ENCODE results near the gene SLC13A3. TPM values are rescaled to one million over a fixed set of nuclear protein-coding genes. Genes with fewer than 3 reads are reported as not detected.

SLC13A3 gene
- total and polyA plus RNA-seq, 4 donors, result 1.5 to 10.7 (median 8.3) TPM

- WGBS, result 89% methylated on average over 7 of the region's 7 CpGs
- Histone ChIP-seq H3K4me3 (ENCODE audit: low read depth in 1 of 3, low read length in 3 of 3) (no peak overlapping the region), H3K36me3 (ENCODE audit: control insufficient read depth in 4 of 4, insufficient read depth in 3 of 4, low read depth in 1 of 4, low read length in 3 of 4) (no peaks in the 10 kb centered on the region), H3K27ac (ENCODE audit: low read depth in 1 of 2, low read length in 2 of 2) (no peak overlapping the region), H3K9me3 (ENCODE audit: control insufficient read depth in 4 of 4, low read length in 3 of 4) (no peaks in the 10 kb centered on the region), H3K27me3 (ENCODE audit: control insufficient read depth in 4 of 4, insufficient read depth in 4 of 4, low read length in 3 of 4) (no peaks in the 10 kb centered on the region), H3K4me1 (ENCODE audit: control insufficient read depth in 4 of 4, insufficient read depth in 4 of 4, low read length in 3 of 4) (no peaks in the 10 kb centered on the region), H3K9ac (ENCODE audit: low read depth in 1 of 2, low read length in 2 of 2) (no peak overlapping the region)
- no peak for DNase-seq (ENCODE audit: low spot score)
- TF ChIP-seq FOXA1 (IDR thresholded peaks at IDR 0.05) (no peak), SP1 (IDR thresholded peaks at IDR 0.05) (no peak), GABPA (IDR thresholded peaks at IDR 0.05 in 1 of 2, conservative IDR thresholded peaks at IDR 0.05 in 1 of 2) (no peak), EGR1 (IDR thresholded peaks at IDR 0.05; ENCODE audit: low read depth in 2 of 2) (no peak), YY1 (IDR thresholded peaks at IDR 0.05) (no peak), FOXA2 (IDR thresholded peaks at IDR 0.05) (no peak), HNF4A (conservative IDR thresholded peaks at IDR 0.05) (no peak), TAF1 (conservative IDR thresholded peaks at IDR 0.05) (no peak), MAX (IDR thresholded peaks at IDR 0.05) (no peak), REST (IDR thresholded peaks at IDR 0.05) (no peak), ATF3 (IDR thresholded peaks at IDR 0.05) (no peak), NR2F2 (IDR thresholded peaks at IDR 0.05) (no peak), HNF4G (IDR thresholded peaks at IDR 0.05) (no peak), RXRA (IDR thresholded peaks at IDR 0.05) (no peak), CTCF (IDR thresholded peaks at IDR 0.05; ENCODE audit: low read depth, low read length, missing input control) (no peak), ZBTB33 (IDR thresholded peaks at IDR 0.05) (no peak), JUND (IDR thresholded peaks at IDR 0.05) (no peak), RAD21 (IDR thresholded peaks at IDR 0.05) (no peak)
Measured at GRCh38 chr20:46618316-46619100, 32.8 kb downstream of the SLC13A3 start.

All from liver (tissue), 9 donors.